NCI-H1417 (cell line): ENCODE results near the gene OGA.

Experiments
- DNase-seq, 3 experiments: peaks; one replicate each; lab custom pipeline; 2025; lab: John Stamatoyannopoulos, UW

The OGA gene

GRCh38 chr10:101835362-101835761 lies 17.1 kb upstream of the OGA start:
- DNase-seq, result no peak

GRCh38 chr10:101834341-101834740 lies 16.1 kb upstream of the OGA start:
- no peak for DNase-seq

- no peak for DNase-seq
Measured at GRCh38 chr10:101833466-101833865, 15.2 kb upstream of the OGA start.

GRCh38 chr10:101832325-101832771 lies 14.1 kb upstream of the OGA start:
- no peak for DNase-seq

- DNase-seq, result no peak
Measured at GRCh38 chr10:101831169-101831811, 13.0 kb upstream of the OGA start.

GRCh38 chr10:101830322-101831168 lies 12.3 kb upstream of the OGA start:
- DNase-seq, result peak; percentile 73 to 87 (median 84)

GRCh38 chr10:101829561-101830315 lies 11.5 kb upstream of the OGA start:
- DNase-seq, result peak in 1 of 3 experiments; percentile 27

- DNase-seq, result no peak
Measured at GRCh38 chr10:101828766-101829551, 10.7 kb upstream of the OGA start.

GRCh38 chr10:101827919-101828600 lies 9.8 kb upstream of the OGA start:
- DNase-seq, result no peak

GRCh38 chr10:101826852-101827434 lies 8.7 kb upstream of the OGA start:
- no peak for DNase-seq

- no peak for DNase-seq
Measured at GRCh38 chr10:101824736-101825135, 6.5 kb upstream of the OGA start.

GRCh38 chr10:101818872-101819633 lies 809 bp upstream of the OGA start:
- peak in 2 of 3 experiments; percentile 34 to 54 for DNase-seq

GRCh38 chr10:101817337-101818118 lies 716 bp downstream of the OGA start:
- peak; percentile 8 to 60 (median 39) for DNase-seq

- no peak for DNase-seq
Measured at GRCh38 chr10:101816913-101817336, 1.3 kb downstream of the OGA start.

- peak in 1 of 3 experiments; percentile 21 for DNase-seq
Measured at GRCh38 chr10:101816376-101816775, 1.9 kb downstream of the OGA start.

GRCh38 chr10:101814466-101815071 lies 3.7 kb downstream of the OGA start:
- DNase-seq, result peak in 1 of 3 experiments; percentile 24

GRCh38 chr10:101812606-101813005 lies 5.6 kb downstream of the OGA start:
- DNase-seq, result no peak

GRCh38 chr10:101807158-101807557 lies 11.1 kb downstream of the OGA start:
- no peak for DNase-seq

- DNase-seq, result no peak
Measured at GRCh38 chr10:101803511-101803910, 14.7 kb downstream of the OGA start.
